ENCODE measurements around the gene FOSL2.
A peak's percentile ranks its signal among the peaks of the same experiment; 100 is the strongest.

FOSL2 gene

DNA sequence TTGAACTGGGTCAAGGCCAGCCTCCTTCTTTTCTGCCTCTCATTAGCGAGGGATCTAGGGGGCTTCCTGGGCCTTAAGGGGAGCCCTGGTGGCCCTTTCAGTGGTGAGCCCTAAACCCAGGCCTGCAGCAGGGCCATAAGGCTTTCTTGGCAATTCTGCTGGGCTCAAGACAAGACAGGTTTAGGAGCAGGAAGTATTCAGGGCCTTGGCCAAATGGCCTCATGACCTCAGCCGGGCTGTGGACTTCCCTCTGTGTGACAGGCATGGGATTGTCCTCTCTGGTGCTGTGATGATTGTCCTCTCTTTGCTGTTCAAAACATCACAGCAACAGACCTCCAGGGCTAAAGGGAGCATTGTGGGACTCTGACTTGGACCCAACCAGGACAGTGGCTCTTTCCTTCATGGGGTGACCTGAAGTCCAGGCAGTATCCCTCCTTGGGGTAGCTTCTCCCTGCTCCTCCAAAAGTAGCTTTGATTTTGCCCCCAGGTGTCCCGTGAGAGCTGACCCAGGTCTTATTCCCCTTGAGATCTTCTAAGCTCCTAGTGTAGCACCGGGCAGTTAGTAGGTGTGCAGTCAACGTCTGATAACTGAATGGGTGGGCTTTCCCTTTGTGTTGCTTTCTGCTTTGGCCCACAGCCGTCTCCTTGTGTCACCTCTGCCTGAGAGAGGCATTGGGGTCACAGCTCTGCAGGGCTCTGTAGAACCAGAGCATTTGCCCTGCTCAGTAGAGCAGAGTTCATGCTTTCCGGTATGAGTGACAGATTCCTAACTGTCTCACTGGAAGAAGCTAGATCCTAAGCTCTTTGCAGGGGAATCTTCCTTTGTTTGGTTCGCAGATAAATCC is 14.7 kb downstream of the FOSL2 start:
- no peak for DNase-seq (ENCODE audit: low read depth)
- TF ChIP-seq, protein P1, sequence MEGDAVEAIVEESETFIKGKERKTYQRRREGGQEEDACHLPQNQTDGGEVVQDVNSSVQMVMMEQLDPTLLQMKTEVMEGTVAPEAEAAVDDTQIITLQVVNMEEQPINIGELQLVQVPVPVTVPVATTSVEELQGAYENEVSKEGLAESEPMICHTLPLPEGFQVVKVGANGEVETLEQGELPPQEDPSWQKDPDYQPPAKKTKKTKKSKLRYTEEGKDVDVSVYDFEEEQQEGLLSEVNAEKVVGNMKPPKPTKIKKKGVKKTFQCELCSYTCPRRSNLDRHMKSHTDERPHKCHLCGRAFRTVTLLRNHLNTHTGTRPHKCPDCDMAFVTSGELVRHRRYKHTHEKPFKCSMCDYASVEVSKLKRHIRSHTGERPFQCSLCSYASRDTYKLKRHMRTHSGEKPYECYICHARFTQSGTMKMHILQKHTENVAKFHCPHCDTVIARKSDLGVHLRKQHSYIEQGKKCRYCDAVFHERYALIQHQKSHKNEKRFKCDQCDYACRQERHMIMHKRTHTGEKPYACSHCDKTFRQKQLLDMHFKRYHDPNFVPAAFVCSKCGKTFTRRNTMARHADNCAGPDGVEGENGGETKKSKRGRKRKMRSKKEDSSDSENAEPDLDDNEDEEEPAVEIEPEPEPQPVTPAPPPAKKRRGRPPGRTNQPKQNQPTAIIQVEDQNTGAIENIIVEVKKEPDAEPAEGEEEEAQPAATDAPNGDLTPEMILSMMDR (conservative IDR thresholded peaks at IDR 0.05; ENCODE audit: low read depth, low read length), result no peak
- H3K4me3 ChIP-seq (ENCODE audit: low read depth, low read length), result no peak overlapping the region

DNA sequence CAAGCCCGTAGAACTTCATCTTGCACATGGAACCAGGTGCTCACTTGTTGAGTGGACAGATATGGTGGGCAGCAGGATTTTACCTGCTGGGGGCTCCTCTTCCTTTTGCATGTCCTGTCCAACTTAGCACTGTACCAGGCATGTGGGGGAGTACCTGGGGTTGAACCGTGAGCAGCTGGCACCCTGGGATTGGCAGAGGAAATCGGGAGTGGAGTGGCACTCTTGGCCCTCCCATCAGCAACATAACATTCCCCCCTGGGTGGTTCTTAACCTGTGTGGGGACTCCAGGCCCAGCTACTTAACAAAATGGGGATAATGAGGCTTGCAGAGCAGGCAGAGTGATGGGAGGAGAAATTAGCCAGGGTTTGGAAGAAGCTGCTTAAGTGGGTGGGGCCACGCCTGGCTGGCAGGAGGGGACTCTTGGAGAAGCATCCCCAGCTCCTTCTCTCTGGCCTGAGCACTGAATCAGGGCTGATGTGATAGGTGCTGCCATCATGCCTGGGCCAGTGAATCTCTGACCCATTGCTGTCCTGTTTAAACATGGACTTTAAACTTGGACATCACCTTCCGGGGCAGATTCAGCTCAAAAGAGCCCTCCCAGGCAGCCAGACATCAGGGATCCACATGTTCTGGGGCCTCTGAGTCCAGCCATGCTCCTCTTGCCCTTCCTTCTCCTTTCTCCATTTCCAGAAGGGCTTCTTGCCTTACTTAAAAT is 15.5 kb downstream of the FOSL2 start:
- H3K4me3 ChIP-seq (ENCODE audit: low read depth, low read length), result no peak overlapping the region
- TF ChIP-seq, protein P1 (conservative IDR thresholded peaks at IDR 0.05; ENCODE audit: low read depth, low read length), result no peak
- DNase-seq (ENCODE audit: low read depth), result no peak

DNA sequence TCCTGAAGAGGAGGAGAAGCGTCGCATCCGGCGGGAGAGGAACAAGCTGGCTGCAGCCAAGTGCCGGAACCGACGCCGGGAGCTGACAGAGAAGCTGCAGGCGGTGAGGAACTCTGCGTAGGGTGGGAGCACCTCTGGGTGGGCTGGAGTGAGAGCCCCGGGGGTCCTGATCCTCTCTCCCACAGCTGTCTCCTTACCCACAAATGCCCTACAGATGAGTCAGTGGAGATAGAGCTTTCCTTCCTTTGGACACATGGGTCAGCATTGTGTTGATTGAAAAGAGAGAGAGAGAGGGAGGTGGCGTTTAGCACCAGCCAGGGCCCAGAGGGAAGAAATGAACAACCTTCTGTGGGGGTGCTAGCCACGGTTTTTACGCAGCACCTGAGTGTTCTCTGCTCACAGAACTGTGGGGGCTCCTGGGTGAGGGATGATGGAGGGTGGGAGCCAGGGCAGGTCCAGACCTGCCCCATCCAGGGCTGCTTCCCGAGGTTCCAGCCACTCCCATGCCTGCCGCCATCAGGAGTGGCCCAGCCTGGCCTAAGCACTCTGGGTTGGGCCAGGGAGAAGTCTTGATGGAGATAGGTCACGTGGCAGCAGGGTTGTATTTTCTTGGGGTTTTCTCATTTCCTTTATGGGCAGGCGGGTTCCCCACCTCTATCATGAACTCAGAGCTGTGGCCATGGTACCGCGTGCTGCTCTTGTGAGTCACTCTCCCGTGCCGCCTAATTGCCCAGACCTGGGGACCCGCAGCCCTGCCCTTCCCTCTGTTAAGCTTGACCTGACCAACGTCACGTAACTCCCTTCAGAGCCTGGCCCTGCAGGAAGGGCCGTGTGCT is 16.3 kb downstream of the FOSL2 start:
- peak; percentile 86 for DNase-seq (ENCODE audit: low read depth)
- H3K4me3 ChIP-seq (ENCODE audit: low read depth, low read length), result no peak overlapping the region
- TF ChIP-seq, protein P1 (conservative IDR thresholded peaks at IDR 0.05; ENCODE audit: low read depth, low read length), result no peak

DNA sequence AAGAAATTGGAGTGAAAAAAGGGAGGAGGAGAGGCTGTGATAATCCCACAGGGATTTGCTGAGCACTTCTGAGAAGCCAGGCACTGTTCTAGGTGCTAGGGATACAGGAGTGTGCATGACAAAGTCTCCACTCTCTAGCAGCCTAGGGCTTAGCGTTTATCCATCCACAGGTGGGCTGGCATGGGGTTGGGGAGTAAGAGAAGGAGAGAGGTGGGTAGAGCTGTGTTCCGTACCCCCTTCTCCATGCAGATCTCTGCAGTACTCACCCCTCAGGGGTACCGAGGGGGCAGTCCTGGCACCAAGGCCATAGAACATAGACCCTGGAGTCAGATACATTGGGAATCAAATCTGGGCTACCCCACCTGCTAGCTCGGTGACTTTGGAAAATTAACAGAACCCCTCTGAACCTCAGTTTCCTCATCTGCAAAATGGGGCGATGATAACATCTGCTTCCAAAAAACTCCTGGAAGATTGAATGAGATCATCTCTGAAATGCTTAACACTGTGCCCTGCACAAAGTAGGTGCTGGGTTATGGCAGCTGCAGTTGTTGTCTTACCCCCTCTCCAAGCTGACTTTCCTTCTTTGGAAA is 18.6 kb downstream of the FOSL2 start:
- H3K4me3 ChIP-seq (ENCODE audit: low read depth, low read length), result no peak overlapping the region
- TF ChIP-seq, protein P1 (conservative IDR thresholded peaks at IDR 0.05; ENCODE audit: low read depth, low read length), result no peak
- no peak for DNase-seq (ENCODE audit: low read depth)

DNA sequence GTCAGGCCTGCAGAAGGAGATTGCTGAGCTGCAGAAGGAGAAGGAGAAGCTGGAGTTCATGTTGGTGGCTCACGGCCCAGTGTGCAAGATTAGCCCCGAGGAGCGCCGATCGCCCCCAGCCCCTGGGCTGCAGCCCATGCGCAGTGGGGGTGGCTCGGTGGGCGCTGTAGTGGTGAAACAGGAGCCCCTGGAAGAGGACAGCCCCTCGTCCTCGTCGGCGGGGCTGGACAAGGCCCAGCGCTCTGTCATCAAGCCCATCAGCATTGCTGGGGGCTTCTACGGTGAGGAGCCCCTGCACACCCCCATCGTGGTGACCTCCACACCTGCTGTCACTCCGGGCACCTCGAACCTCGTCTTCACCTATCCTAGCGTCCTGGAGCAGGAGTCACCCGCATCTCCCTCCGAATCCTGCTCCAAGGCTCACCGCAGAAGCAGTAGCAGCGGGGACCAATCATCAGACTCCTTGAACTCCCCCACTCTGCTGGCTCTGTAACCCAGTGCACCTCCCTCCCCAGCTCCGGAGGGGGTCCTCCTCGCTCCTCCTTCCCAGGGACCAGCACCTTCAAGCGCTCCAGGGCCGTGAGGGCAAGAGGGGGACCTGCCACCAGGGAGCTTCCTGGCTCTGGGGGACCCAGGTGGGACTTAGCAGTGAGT is 19.4 kb downstream of the FOSL2 start:
- no peak for DNase-seq (ENCODE audit: low read depth)
- TF ChIP-seq, protein P1 (conservative IDR thresholded peaks at IDR 0.05; ENCODE audit: low read depth, low read length), result no peak
- H3K4me3 ChIP-seq (ENCODE audit: low read depth, low read length), result no peak overlapping the region

DNA sequence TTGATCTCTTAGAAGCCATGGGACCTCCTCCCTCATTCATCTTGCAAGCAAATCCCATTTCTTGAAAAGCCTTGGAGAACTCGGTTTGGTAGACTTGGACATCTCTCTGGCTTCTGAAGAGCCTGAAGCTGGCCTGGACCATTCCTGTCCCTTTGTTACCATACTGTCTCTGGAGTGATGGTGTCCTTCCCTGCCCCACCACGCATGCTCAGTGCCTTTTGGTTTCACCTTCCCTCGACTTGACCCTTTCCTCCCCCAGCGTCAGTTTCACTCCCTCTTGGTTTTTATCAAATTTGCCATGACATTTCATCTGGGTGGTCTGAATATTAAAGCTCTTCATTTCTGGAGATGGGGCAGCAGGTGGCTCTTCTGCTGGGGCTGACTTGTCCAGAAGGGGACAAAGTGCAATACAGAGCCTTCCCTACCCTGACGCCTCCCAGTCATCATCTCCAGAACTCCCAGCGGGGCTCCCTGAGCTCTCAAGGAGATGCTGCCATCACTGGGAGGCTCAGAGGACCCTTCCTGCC is 20.0 kb downstream of the FOSL2 start:
- H3K4me3 ChIP-seq (ENCODE audit: low read depth, low read length), result no peak overlapping the region
- no peak for DNase-seq (ENCODE audit: low read depth)
- TF ChIP-seq, protein P1 (conservative IDR thresholded peaks at IDR 0.05; ENCODE audit: low read depth, low read length), result no peak

Measured in choroid plexus epithelial cell (primary cell).